Liver (tissue), 3 donors: Measurements from ENCODE around the gene PDE3A.

Experiments
- CTCF ChIP-seq: fragments of 150-350 bp; IDR thresholded peaks from 2 replicates; pipeline ENCODE4 v1.5.1; 2017; ENCODE audit warnings: improper control_type of control experiment, low read depth, low read length; ENCODE audit not compliant: missing input control
- FOXA1 ChIP-seq: IDR thresholded peaks from 2 replicates; pipeline ENCODE4 v1.6.1; 2016; ENCODE audit warnings: antibody characterized with exemption
- MAX ChIP-seq: IDR thresholded peaks from 2 replicates; pipeline ENCODE4 v1.6.1; 2016; ENCODE audit warnings: antibody characterized with exemption
- RAD21 ChIP-seq, 2 donors: IDR thresholded peaks; 2 replicates each; pipeline ENCODE4 v1.6.1; 2016; ENCODE audit warnings: antibody characterized with exemption in 2 of 2, mild to moderate bottlenecking in 2 of 2
- RXRA ChIP-seq, 2 donors: IDR thresholded peaks; 2 replicates each; pipeline ENCODE4 v1.6.1; 2017 to 2018; ENCODE audit warnings: antibody characterized with exemption in 2 of 2, mild to moderate bottlenecking in 1 of 2
- SP1 ChIP-seq: IDR thresholded peaks from 2 replicates; pipeline ENCODE4 v1.6.1; 2018; ENCODE audit warnings: antibody characterized with exemption, mild to moderate bottlenecking
- TAF1 ChIP-seq: conservative IDR thresholded peaks from 2 replicates; pipeline ENCODE4 v1.6.1; 2016; ENCODE audit warnings: antibody characterized with exemption, mild to moderate bottlenecking
- YY1 ChIP-seq: IDR thresholded peaks from 2 replicates; pipeline ENCODE4 v1.6.1; 2016; ENCODE audit warnings: antibody characterized with exemption, mild to moderate bottlenecking
- donor health status: healthy.
- donor health status: healthy.

GRCh38 chr12:20403230-20403629 lies 34.9 kb downstream of the PDE3A start:
- TF ChIP-seq CTCF (no peak), FOXA1 (no peak), RAD21 (IDR thresholded peaks at IDR 0.05) (no peak), MAX (no peak), SP1 (no peak), TAF1 (no peak), YY1 (no peak), RXRA (IDR thresholded peaks at IDR 0.05) (no peak)
